ENCODE results near the gene ARL6IP6. TPM values are rescaled to one million over a fixed set of nuclear protein-coding genes. Genes with fewer than 3 reads are reported as not detected.
A peak's percentile ranks its signal among the peaks of the same experiment; 100 is the strongest.
"Not testable (repeated sequence)": the region's sequence is repeated elsewhere in the genome, so short reads cannot be mapped to it uniquely, and the experiment has no call there.

The ARL6IP6 gene
- total and polyA plus RNA-seq, 12 donors: 4.1 to 8.1 (median 6.8) TPM

DNA sequence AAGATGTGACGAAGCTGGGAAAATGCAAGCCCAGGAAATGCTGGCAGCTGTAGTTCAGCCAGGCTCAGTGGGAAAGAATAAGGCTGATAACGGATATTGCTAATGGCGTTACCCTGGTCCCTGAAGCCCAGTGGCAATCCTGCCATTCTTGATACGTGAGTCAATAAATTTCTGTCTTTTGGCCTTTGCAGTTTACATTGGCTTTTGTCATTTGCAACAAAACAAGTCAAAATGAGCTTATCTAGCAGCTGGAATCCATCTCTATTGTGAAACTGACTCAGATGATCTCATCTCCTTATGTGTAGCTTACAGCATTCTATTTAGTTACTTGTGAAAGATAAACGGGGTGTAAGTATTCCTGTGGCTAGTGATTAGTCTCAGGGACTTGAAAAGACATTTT lies 43.8 kb downstream of the ARL6IP6 start:
- 63 to 70% methylated on average over 5 of the region's 5 CpGs for WGBS, 2 donors
- Histone ChIP-seq H3K27me3 (no peaks in the 10 kb centered on the region), H3K36me3 (peaks cover 0 to 58% (median 0%) of the 10 kb centered on the region in 9 donors), H3K4me3 (no peak overlapping the region), H3K27ac (no peak overlapping the region), H3K9me3 (no peaks in the 10 kb centered on the region), H3K4me1 (no peaks in the 10 kb centered on the region)
- no peak for DNase-seq
- no peak for TF ChIP-seq CTCF (IDR thresholded peaks at IDR 0.05)
- peak in 5 of 8 donors; percentile 37 to 86 (median 49) for ATAC-seq
- intact Hi-C loops (cut with DNase I): no loop called here

GRCh38 chr2:152763208-152763607 lies 44.8 kb downstream of the ARL6IP6 start:
- H3K4me3 ChIP-seq; H3K27me3 ChIP-seq; H3K9me3 ChIP-seq; DNase-seq; intact Hi-C loops (cut with DNase I); H3K4me1 ChIP-seq; H3K27ac ChIP-seq: not testable (repeated sequence)
- ATAC-seq: peak in 2 of 8 donors; percentile 14 to 33
- H3K36me3 ChIP-seq: peaks cover 0 to 48% (median 0%) of the 10 kb centered on the region in 9 donors
- whole genome bisulfite sequencing, 2 donors: 79 to 80% methylated on average over 4 of the region's 4 CpGs

- Histone ChIP-seq H3K27me3 (no peaks in the 10 kb centered on the region), H3K4me1 (no peaks in the 10 kb centered on the region), H3K4me3 (no peak overlapping the region), H3K27ac (no peak overlapping the region), H3K36me3 (peaks cover 0 to 43% (median 0%) of the 10 kb centered on the region in 9 donors), H3K9me3 (no peaks in the 10 kb centered on the region)
- 76 to 81% methylated on average over 1 of the region's 1 CpG for WGBS, 2 donors
- intact Hi-C loops (cut with DNase I): no loop called here
- no peak for TF ChIP-seq CTCF (IDR thresholded peaks at IDR 0.05)
- DNase-seq (no peak), ATAC-seq (no peak)
Measured at GRCh38 chr2:152763651-152764050, 45.2 kb downstream of the ARL6IP6 start.

GRCh38 chr2:152766928-152767327 lies 48.5 kb downstream of the ARL6IP6 start:
- H3K4me3 ChIP-seq: no peak overlapping the region
- TF ChIP-seq CTCF (IDR thresholded peaks at IDR 0.05): no peak
- DNase-seq (no peak), ATAC-seq (no peak)
- peaks cover 0 to 15% (median 0%) of the 10 kb centered on the region in 9 donors for H3K36me3 ChIP-seq
- 86 to 98% methylated on average over 1 of the region's 1 CpG for WGBS, 2 donors
- no peaks in the 10 kb centered on the region for H3K9me3 ChIP-seq
- H3K4me1 ChIP-seq: no peaks in the 10 kb centered on the region
- intact Hi-C loops (cut with DNase I): no loop called here
- no peak overlapping the region for H3K27ac ChIP-seq
- H3K27me3 ChIP-seq: no peaks in the 10 kb centered on the region

GRCh38 chr2:152781175-152781574 lies 62.8 kb downstream of the ARL6IP6 start:
- DNase-seq (no peak), ATAC-seq (no peak)
- no peak overlapping the region for H3K4me3 ChIP-seq
- no peaks in the 10 kb centered on the region for H3K36me3 ChIP-seq
- no peaks in the 10 kb centered on the region for H3K4me1 ChIP-seq
- no peaks in the 10 kb centered on the region for H3K27me3 ChIP-seq
- no peaks in the 10 kb centered on the region for H3K9me3 ChIP-seq
- TF ChIP-seq CTCF (IDR thresholded peaks at IDR 0.05): no peak
- H3K27ac ChIP-seq: no peak overlapping the region
- intact Hi-C loops (cut with DNase I): no loop called here
- 87 to 89% methylated on average over 3 of the region's 3 CpGs for WGBS, 2 donors

All from heart right ventricle (tissue), 16 donors.